Thyroid gland (tissue), 4 donors: Measurements from ENCODE around the gene CLDN20.

ENCODE experiments used
- POLR2A ChIP-seq, 2 donors: fragments of 450-650 bp; IDR thresholded peaks; one replicate each; pipeline ENCODE4 v1.6.1; 2017; ENCODE audit warnings: antibody characterized with exemption in 2 of 2, mild to moderate bottlenecking in 2 of 2, moderate library complexity in 1 of 2
- TF ChIP-seq, protein P1 (sequence below), 6 experiments: fragments of 200-600 bp in 3 of 6; fragments of 450-650 bp in 3 of 6; sonication (generic) in 3 of 6; IDR thresholded peaks; one replicate each; pipeline ENCODE4 v1.5.1; 2016 to 2019; ENCODE audit warnings: antibody characterized with exemption in 6 of 6, mild to moderate bottlenecking in 2 of 6, inconsistent platforms in 1 of 6, moderate library complexity in 1 of 6

DNA sequence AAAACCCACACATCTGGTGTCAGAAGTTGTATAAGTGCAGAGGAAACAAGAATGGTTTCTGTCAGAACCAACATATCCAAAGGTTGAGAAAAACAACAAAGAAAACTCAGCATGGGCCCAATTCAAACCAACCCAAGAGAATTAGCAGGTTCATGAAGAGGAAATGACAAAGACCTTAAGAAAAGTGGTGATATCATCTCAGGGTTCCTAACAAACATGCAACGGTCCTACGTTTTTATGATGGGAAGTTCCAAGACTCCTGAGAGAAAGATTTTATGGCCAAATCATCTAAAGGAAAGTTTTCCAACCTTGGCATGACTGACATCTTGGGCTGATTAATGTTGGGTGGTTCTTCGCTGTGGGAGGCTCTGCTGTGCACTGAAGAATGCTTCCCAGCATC lies 27.5 kb downstream of the CLDN20 start:
- TF ChIP-seq, protein P1, sequence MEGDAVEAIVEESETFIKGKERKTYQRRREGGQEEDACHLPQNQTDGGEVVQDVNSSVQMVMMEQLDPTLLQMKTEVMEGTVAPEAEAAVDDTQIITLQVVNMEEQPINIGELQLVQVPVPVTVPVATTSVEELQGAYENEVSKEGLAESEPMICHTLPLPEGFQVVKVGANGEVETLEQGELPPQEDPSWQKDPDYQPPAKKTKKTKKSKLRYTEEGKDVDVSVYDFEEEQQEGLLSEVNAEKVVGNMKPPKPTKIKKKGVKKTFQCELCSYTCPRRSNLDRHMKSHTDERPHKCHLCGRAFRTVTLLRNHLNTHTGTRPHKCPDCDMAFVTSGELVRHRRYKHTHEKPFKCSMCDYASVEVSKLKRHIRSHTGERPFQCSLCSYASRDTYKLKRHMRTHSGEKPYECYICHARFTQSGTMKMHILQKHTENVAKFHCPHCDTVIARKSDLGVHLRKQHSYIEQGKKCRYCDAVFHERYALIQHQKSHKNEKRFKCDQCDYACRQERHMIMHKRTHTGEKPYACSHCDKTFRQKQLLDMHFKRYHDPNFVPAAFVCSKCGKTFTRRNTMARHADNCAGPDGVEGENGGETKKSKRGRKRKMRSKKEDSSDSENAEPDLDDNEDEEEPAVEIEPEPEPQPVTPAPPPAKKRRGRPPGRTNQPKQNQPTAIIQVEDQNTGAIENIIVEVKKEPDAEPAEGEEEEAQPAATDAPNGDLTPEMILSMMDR (IDR thresholded peaks at IDR 0.05), result no peak
- no peak for TF ChIP-seq POLR2A (IDR thresholded peaks at IDR 0.05)
